ENCODE measurements around the gene CTBP2. TPM values are rescaled to one million over a fixed set of nuclear protein-coding genes. Genes with fewer than 3 reads are reported as not detected.
"Not testable (repeated sequence)": the region's sequence is repeated elsewhere in the genome, so short reads cannot be mapped to it uniquely, and the experiment has no call there.

CTBP2 gene
- total and polyA plus RNA-seq, 10 donors, result 6.7 to 74.4 (median 40.1) TPM

DNA sequence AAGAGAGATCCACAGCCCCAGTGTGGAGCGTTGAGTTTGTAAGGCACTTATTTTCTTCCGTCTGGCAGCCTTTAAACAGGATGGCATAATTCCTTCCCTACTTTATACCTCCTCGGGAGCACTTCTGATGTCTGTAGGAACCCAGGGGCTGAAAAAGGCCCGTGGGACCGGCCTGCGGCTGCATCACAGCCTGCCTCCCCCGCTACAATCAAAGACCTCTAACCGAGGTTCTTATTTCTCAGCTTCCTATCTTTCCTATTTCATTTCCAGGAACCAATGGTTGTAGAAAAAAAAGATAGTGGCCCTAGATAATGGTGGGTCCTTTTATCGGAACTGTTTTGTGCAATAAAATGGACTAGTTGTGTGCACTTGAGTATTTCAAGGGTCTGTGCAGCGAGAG is 4.1 kb upstream of the CTBP2 start:
- Histone ChIP-seq H3K4me3 (no peak overlapping the region), H3K27me3 (replicated peaks in 1 of 7) (peaks cover 0 to 40% (median 15%) of the 10 kb centered on the region in 7 donors), H3K4me1 (peaks cover 0 to 24% (median 15%) of the 10 kb centered on the region in 6 donors), H3K36me3 (no peaks in the 10 kb centered on the region), H3K27ac (no peak overlapping the region), H3K9me3 (no peaks in the 10 kb centered on the region)
- TF ChIP-seq CTCF (IDR thresholded peaks at IDR 0.05 in 8 of 11, conservative IDR thresholded peaks at IDR 0.05 in 3 of 11) (no peak), POLR2AphosphoS5 (IDR thresholded peaks at IDR 0.05) (no peak), POLR2A (IDR thresholded peaks at IDR 0.05) (no peak)
- intact Hi-C loops (cut with DNase I; ENCODE audit: low total_unique reads), result loop anchor here (10.0 kb wide), 1 partner anchor 170 kb away; no protein-coding TSS in a partner anchor
- DNase-seq, result no peak
- 89 to 94% (median 92%) methylated on average over 10 of the region's 10 CpGs for WGBS, 5 donors

DNA sequence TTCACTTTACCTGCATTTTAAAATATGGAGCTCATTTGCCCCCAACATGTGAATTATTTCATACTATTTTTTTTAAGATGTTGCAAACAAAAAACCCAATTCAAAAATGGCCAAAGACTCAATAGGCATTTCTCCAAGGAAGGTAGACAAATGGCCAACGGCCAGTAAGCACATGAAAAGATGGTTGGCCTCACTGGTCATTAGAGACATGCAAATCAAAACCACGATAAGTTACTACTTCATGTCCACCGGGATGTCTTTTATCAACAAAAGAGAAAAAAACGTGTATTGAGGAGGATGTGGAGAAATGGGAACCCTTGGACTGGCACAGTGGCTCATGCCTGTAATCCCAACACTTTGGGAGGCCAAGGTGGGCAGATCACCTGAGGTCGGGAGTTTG is 3.4 kb upstream of the CTBP2 start:
- 72 to 86% (median 78%) methylated on average over 5 of the region's 5 CpGs for WGBS, 5 donors
- H3K27me3 ChIP-seq (replicated peaks in 1 of 7), result peaks cover 0 to 47% (median 15%) of the 10 kb centered on the region in 7 donors
- H3K4me1 ChIP-seq, result peaks cover 0 to 26% (median 16%) of the 10 kb centered on the region in 6 donors
- H3K27ac ChIP-seq, result no peak overlapping the region
- no peaks in the 10 kb centered on the region for H3K9me3 ChIP-seq
- no peaks in the 10 kb centered on the region for H3K36me3 ChIP-seq
- intact Hi-C loops (cut with DNase I; ENCODE audit: low total_unique reads), result loop anchor here (10.0 kb wide), 1 partner anchor 171 kb away; no protein-coding TSS in a partner anchor
- DNase-seq, result no peak
- no peak overlapping the region for H3K4me3 ChIP-seq
- TF ChIP-seq POLR2A (IDR thresholded peaks at IDR 0.05) (no peak), POLR2AphosphoS5 (IDR thresholded peaks at IDR 0.05) (no peak), CTCF (IDR thresholded peaks at IDR 0.05 in 8 of 11, conservative IDR thresholded peaks at IDR 0.05 in 3 of 11) (no peak)

DNA sequence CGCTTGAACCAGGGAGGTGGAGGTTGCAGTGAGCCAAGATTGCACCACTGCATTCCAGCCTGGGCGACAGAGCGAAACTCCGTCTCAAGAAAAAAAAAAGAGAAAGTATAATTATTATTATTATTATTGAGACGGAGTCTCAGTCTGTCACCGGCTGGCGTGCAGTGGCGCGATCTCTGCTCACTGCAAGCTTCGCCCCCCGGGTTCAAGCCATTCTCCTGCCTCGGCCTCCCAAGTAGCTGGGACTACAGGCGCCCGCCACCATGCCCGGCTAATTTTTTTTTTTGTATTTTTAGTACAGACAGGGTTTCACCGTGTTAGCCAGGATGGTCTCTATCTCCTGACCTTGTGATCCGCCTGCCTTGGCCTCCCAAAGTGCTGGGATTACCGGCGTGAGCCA is 2.9 kb upstream of the CTBP2 start:
- WGBS, 5 donors, result 92 to 98% (median 95%) methylated on average over 19 of the region's 19 CpGs
- not testable (repeated sequence) for H3K4me3 ChIP-seq, H3K27ac ChIP-seq, H3K9me3 ChIP-seq, H3K36me3 ChIP-seq, DNase-seq
- intact Hi-C loops (cut with DNase I; ENCODE audit: low total_unique reads), result loop anchor here (10.0 kb wide), 1 partner anchor 171 kb away; no protein-coding TSS in a partner anchor
- Histone ChIP-seq H3K4me1 (peaks cover 0 to 31% (median 18%) of the 10 kb centered on the region in 6 donors), H3K27me3 (replicated peaks in 1 of 7) (peaks cover 0 to 51% (median 15%) of the 10 kb centered on the region in 7 donors)

DNA sequence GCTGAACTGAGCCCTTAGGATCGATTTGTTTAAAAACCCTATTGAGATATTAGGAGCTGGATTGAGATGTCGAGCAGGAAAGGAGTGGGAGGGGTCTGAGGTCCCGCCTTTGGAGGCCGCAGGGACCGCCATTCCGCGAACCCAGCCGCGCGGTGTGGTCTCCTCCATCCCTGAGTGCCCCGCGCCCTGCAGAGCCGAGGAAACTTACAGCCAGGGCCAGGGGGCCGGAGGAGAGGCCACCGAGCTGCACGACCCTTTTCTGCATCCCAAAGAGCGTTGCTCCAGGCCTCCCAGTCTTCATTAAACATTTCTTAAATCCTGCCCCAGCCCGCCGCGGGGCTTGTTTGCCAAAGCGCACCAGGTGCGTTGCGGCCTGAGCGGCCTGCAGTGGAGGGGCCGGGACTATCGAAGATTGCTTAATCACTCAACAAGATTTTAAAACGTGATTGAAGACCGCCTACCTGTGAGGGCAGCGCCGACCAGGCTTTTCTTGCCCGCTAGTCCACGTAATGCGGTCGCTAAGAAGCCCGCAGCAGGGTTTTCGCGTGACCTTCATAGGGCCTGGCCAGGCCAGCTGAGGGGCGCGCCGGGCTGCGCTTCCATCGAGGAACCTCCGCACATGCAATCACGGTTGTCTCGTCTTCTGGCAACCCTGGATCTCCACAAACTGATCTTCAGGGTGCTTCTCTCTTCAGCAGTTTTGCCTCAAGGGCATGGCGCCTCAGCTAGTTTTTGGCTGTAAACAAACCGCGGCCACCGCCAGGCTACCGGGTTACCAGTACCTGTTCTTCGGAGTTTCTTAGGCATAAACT is 2.0 kb upstream of the CTBP2 start:
- Histone ChIP-seq H3K27ac (peak overlapping the region in 3 of 8 donors; percentile 95 to 97 (median 97)), H3K27me3 (replicated peaks in 1 of 7) (peaks cover 0 to 61% (median 15%) of the 10 kb centered on the region in 7 donors), H3K4me1 (peaks cover 0 to 41% (median 27%) of the 10 kb centered on the region in 6 donors), H3K9me3 (no peaks in the 10 kb centered on the region), H3K4me3 (peak overlapping the region in 7 of 8 donors; percentile 57 to 90 (median 71)), H3K36me3 (no peaks in the 10 kb centered on the region)
- intact Hi-C loops (cut with DNase I; ENCODE audit: low total_unique reads), result loop anchor here (10.0 kb wide), 1 partner anchor 172 kb away; no protein-coding TSS in a partner anchor
- WGBS, 5 donors, result 60 to 69% (median 66%) methylated on average over 51 of the region's 51 CpGs
- no peak for TF ChIP-seq POLR2AphosphoS5 (IDR thresholded peaks at IDR 0.05)
- no peak for TF ChIP-seq POLR2A (IDR thresholded peaks at IDR 0.05)
- TF ChIP-seq CTCF (IDR thresholded peaks at IDR 0.05 in 8 of 11, conservative IDR thresholded peaks at IDR 0.05 in 3 of 11), result no peak
- no peak for DNase-seq

All from spleen (tissue), 11 donors.